AG20443 (cell line): Measurements from ENCODE around the gene MVB12B.
A peak's percentile ranks its signal among the peaks of the same experiment; 100 is the strongest.

Experiments used
- DNase-seq: peaks from one replicate; pipeline ENCODE4 v3.0.0; 2012; ENCODE audit warnings: low spot score, mixed read lengths

MVB12B gene

GRCh38 chr9:126494746-126495145 is 168.1 kb downstream of the MVB12B start:
- DNase-seq: no peak

- no peak for DNase-seq
Measured at GRCh38 chr9:126495411-126496180, 169.0 kb downstream of the MVB12B start.

DNA sequence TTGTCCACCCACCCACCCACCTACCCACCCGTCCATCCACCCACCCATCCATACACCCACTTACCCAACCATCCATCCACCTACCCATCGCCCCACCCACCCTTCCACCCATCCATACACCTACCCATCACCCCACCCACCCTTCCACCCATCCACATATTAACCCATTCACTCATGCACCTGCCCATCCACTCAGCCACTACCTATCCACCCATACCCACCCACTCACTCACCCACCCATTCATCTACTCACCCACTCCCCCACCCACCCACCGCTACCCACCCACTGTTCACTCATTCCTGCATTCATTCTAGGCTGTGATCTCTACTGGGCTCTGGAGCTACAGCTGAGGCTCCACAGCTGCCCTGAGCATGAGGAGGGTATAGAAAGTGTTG is 169.6 kb downstream of the MVB12B start:
- no peak for DNase-seq

DNA sequence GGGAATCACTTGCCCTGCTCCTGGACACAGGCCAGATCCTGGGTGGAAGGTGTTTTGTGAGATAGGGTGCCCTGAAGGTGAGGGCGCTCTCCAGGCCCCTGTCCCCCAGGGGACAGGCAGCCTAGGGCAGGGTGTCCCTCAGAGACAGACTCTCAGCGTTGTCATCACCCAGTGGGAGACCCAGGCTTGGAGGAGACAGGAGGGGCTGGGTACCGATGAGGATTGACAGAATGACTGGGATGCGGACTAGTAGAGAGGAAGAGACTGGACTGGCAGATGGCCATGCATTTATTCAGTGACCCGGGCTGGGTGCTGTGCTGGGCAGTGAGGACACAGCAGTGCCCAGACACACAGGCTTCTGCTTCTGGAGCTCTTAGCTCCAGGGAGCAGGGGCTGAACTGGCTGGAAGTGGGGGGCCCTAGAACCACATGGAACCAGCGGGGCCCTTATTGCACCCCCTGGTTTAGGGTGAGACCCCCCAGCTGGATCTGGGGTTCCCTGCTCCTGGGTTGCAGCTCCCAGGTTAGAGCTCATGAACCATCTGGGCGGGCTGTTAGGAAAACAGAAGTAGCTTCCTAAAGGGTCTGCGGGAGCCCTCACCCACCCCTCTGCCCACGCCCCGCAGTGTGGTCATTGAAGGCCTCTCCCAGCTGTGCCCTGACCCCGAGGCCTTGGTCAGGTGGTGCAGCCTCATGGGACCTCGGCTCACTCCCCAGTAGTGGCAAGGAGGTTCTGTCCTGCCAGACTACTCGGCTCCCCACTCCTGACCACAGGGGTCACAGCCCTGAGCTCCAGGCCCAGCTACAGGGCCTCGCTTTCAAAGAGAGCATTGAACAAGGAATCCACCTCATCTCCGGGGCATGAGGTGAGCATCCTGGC is 170.4 kb downstream of the MVB12B start:
- no peak for DNase-seq

- no peak for DNase-seq
Measured at GRCh38 chr9:126497660-126498275, 171.1 kb downstream of the MVB12B start.

GRCh38 chr9:126498331-126498730 is 171.7 kb downstream of the MVB12B start:
- DNase-seq: no peak

- peak; percentile 84 for DNase-seq
Measured at GRCh38 chr9:126499005-126499910, 172.6 kb downstream of the MVB12B start.

DNA sequence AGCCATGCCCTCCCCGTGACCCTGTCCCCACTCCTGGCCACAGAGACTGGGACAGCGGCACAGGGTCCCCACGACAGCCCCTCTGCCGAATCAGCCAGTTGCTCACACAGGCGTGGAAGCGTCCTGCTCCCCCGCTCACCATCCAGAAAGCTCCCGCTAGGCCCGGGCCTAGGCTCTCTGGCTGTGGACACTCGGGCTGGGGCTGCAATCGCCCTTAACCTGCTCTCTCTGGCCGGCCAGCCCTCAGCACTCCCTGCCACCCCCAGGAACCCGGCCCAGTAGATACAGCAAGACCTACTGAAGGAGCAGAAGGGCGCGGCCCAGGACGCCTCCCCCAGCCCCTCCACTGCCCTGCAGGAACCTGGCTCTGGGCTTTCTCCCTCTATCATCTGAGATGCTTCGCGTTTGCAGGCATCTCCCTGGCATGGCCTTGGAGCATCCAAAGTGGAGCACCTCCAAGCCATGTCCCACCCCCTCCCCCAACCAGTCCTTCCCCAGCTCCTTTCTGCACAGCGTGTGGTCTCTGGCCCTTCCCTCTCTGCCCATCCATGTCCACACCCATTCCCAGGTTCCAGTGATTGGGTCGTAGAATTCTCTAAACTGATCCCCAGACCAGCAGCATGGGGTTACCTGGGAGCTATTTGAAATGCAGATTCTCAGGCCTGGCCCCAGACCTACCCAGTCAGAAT is 173.4 kb downstream of the MVB12B start:
- no peak for DNase-seq

- DNase-seq: peak; percentile 90
Measured at GRCh38 chr9:126500600-126501382, 174.2 kb downstream of the MVB12B start.

DNA sequence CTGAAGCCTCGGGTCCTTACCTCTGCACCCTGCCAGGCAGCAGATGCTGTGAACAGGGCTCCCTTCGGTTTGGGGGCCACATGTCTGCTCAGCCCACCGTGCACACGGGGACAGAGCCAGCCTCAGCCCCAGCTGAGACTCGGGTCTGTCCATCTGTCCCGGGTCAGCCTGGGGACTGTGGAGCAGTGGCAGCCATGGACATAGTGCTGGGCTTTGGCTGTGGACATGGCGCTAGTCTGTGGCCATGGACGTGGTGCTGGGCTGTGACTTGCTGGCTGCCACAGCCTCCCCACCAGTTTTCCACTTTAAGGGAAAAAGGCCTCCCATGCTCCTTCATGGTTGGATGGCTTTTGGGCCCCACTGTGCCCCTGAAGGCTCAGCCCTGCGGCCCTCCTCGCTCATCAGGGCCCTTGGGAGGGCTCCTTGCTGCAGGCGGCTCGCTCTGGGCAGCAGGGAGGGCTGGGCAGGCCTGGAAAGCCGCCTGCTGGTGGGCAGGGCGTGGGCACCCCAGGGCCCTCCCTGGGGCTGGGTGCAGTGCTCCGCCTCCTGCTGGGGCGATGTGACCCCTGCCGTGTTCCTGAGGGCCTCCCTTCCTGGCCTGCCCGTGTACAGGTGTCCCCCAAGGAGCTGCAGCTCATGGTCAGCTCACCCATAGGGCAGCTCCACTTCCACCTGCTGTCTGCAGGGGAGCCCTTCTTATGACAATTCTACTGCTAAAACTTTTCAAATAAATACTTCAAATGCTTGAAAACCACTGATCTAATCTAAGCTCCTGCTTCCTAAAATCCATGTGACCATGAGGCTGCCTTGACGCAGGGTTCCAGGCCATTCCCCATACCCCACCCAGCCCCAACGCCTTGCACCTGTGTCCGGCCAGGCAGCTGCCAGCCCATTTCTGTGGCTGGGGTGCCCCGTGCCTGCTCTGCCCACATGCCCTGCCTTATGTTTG is 175.0 kb downstream of the MVB12B start:
- no peak for DNase-seq

DNA sequence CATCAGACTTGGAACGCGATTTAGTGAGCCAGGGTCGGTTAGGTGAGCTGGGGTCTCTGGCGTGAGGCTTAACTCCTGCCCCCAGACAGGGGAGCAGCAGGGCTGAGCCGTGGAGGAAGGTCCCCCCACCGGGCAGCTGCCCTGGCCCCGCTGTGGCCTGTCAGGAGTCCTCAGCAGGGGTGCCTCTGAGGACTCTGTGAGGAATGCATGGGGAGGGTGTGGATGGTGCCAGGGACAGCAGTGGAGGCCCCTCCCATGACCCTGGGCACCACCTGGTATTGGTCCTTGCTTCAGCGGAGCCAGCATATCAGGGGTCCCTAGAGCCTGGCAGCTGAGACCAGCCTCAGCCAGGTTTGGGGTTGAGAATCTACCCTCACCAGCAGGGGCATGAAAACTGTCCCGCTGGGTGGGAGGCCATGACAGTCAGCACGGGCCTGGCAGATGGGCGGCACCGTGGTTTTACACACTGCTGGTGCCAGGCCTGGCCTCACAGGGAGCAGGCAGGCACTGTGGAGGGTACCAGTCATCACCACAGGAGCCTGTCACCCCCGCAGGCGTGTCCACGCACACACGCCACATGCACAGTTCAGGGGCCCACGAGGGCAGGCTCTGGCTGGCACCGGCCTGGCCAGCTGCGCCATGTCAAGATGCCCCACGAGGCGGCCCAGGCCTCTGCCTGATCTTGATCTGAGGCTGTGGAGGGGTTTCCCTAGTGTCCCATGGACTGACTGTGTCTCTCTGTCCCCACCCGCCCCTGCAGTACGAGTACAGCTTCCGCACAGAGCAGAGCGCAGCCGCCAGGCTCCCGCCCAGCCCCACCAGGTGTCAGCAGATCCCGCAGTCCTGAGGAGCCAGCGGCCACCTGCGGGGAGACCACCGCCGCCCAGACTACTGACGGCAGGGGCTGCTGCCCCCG is 176.0 kb downstream of the MVB12B start:
- DNase-seq: no peak

- DNase-seq: peak; percentile 43
Measured at GRCh38 chr9:126503333-126504085, 176.9 kb downstream of the MVB12B start.

DNA sequence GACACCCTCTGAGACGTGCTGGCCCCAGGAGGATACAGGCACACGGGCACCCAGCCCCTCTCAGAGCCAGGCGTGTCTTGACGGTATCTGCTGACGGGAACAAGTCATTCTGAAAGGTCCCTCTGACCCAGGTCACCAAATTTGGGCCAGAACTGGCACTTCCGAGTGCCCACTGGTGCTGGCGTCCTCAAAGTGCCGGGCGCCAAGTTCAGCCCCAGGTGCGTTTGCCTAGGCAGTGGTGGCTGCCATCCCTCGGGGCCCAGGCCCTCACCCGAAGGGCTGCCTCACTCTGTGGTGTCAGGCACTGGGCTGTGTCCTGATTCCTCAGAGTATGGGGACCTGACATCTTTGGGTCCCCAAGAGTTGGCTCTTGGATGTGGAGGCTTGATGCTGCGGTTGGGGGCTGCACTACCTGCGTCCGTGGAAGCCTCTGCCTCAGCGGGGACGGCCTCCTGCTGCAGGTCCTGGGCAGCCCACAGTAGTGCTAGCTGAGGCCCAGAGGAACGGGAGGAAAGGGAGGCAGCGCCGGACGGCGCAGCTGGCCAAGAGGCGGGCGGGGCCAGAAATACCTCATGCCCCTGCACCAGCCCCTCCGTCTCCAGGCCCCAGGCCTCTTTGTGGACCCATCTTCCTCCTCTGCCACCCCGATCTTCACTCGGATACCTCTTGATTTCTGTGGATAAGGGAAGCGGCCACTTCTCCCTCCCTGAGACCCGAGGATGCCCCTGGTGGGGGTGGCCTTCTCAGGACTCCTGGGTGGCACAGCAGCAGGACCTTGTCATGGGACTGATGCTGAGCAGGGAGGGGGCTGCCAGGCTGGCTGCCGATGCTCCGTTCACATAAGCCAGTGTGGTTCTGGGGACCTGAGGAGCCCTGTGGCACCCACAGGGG is 177.7 kb downstream of the MVB12B start:
- no peak for DNase-seq

- no peak for DNase-seq
Measured at GRCh38 chr9:126504977-126505455, 178.4 kb downstream of the MVB12B start.

DNA sequence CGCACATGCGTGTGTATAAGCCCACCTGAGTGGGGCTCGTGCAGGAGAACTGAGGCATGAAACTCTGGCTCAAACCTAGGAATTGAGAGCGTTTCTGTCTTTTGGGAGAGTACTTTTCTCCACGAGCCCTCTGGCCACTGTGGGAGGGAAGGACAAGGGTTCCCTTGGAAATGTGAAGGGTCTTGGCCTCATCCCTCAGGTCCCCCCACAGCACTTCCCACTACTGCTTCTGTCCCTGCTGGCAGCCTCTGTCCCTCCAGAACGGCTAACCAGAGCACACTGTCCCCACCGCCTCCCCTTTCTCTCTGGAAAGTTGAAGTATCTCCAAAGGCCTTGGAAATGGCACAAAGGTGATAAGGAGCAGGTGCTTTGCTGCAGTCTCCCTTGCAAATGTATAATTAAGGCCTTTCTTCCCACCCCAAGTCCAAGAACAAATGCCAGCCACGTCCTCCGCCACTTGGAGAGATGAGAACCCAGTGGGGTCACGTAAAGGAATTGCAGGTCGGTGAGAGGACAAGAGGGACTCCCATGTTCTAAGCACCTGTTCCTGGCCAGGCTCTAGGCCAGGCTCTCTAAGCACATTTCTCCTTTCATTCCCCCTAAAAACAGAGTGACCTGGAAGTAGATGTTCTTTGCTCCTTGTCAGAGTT is 179.2 kb downstream of the MVB12B start:
- no peak for DNase-seq
